ENCODE results near the gene SMPDL3B. TPM values are rescaled to one million over a fixed set of nuclear protein-coding genes. Genes with fewer than 3 reads are reported as not detected.
"Not testable (repeated sequence)": the region's sequence is repeated elsewhere in the genome, so short reads cannot be mapped to it uniquely, and the experiment has no call there.

The SMPDL3B gene
- total RNA-seq, 1 donor, result 0.10 TPM

DNA sequence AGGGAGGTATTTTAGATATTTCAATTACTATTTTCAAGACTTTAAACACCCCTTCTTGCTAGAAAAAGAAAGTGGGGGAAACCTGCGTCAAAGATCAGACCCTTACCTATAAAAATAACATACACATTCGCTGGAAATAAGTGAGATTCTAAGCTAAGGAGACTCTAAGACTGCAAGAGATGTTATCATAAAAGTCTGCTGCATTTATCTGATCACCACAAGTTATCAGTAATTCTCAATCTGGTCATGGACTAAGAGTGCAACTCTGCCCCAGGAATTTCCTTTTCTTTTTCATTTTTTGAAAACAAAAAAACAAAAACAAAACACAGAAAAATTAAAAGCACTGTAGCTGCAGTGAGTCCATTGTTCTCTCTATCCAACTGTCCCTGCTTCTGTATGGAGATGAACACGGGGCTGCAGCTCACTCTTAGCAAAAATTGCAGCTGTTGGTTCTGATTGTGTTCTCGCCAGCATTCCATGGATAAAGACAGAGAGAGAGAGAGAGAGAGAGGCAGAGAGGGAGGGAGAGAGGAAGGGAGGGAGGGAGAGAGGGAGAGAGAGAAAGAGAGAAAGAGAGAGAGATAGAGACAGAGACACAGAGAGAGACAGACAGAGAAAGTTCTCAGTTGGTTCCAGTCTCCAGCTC lies 39.1 kb downstream of the SMPDL3B start:
- Histone ChIP-seq H3K4me1 (ENCODE audit: insufficient read depth, low read length) (peaks cover 4% of the 10 kb centered on the region), H3K27me3 (ENCODE audit: insufficient read depth, low read length) (no peaks in the 10 kb centered on the region), H3K9me3 (ENCODE audit: low read depth, low read length) (no peaks in the 10 kb centered on the region), H3K4me3 (ENCODE audit: low read length) (no peak overlapping the region)

DNA sequence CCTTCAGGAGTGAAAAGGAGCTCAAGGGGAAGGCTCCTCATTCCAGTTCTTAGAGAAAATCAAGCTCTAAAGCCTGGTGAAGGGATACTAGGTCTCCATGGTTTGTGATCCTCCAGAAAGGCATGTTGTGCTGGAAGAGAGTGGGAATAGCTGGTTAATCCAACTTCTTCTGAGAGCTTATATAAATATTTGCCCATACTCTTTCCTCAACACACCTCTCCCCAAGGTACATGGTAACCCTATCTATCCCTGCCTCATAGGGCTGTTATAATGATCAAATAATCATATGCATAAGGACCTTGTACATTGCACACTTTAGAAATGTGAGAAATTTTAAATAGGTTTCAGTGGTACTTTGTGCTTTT lies 39.6 kb downstream of the SMPDL3B start:
- Histone ChIP-seq H3K9me3 (ENCODE audit: low read depth, low read length) (no peaks in the 10 kb centered on the region), H3K4me3 (ENCODE audit: low read length) (no peak overlapping the region), H3K4me1 (ENCODE audit: insufficient read depth, low read length) (peaks cover 7% of the 10 kb centered on the region), H3K27me3 (ENCODE audit: insufficient read depth, low read length) (no peaks in the 10 kb centered on the region)

GRCh38 chr1:27979151-27979858 lies 44.5 kb downstream of the SMPDL3B start:
- H3K4me3 ChIP-seq (ENCODE audit: low read length), result no peak overlapping the region
- no peaks in the 10 kb centered on the region for H3K27me3 ChIP-seq (ENCODE audit: insufficient read depth, low read length)
- no peaks in the 10 kb centered on the region for H3K9me3 ChIP-seq (ENCODE audit: low read depth, low read length)
- peaks cover 12% of the 10 kb centered on the region for H3K4me1 ChIP-seq (ENCODE audit: insufficient read depth, low read length)

GRCh38 chr1:27979859-27980201 lies 45.0 kb downstream of the SMPDL3B start:
- no peaks in the 10 kb centered on the region for H3K27me3 ChIP-seq (ENCODE audit: insufficient read depth, low read length)
- H3K9me3 ChIP-seq (ENCODE audit: low read depth, low read length), result no peaks in the 10 kb centered on the region
- H3K4me1 ChIP-seq (ENCODE audit: insufficient read depth, low read length), result peaks cover 12% of the 10 kb centered on the region
- no peak overlapping the region for H3K4me3 ChIP-seq (ENCODE audit: low read length)

GRCh38 chr1:27980216-27980845 lies 45.5 kb downstream of the SMPDL3B start:
- Histone ChIP-seq H3K4me3 (ENCODE audit: low read length) (no peak overlapping the region), H3K9me3 (ENCODE audit: low read depth, low read length) (no peaks in the 10 kb centered on the region), H3K4me1 (ENCODE audit: insufficient read depth, low read length) (peaks cover 12% of the 10 kb centered on the region), H3K27me3 (ENCODE audit: insufficient read depth, low read length) (no peaks in the 10 kb centered on the region)

DNA sequence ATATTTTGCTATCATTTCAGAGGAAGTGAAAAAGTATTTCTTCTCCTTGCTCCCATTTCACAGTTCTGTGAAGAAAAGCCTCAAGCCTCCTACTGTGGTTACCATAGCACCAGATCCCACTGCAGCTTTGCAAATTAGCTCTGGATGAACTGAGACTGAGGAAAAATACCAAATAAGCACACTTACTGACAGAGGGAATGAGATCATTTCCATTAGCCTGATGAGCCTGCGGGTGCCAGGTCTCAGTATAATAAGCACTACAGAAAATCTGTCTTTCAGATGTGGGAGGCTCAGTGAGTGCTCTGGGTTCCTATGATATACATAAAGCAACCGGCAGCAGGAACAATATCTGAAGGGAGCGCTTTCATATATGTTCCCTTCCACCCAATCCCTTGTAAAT lies 46.3 kb downstream of the SMPDL3B start:
- peaks cover 12% of the 10 kb centered on the region for H3K4me1 ChIP-seq (ENCODE audit: insufficient read depth, low read length)
- no peaks in the 10 kb centered on the region for H3K27me3 ChIP-seq (ENCODE audit: insufficient read depth, low read length)
- no peak overlapping the region for H3K4me3 ChIP-seq (ENCODE audit: low read length)
- H3K9me3 ChIP-seq (ENCODE audit: low read depth, low read length), result no peaks in the 10 kb centered on the region

- no peaks in the 10 kb centered on the region for H3K27me3 ChIP-seq (ENCODE audit: insufficient read depth, low read length)
- H3K4me1 ChIP-seq (ENCODE audit: insufficient read depth, low read length), result peaks cover 32% of the 10 kb centered on the region
- no peak overlapping the region for H3K4me3 ChIP-seq (ENCODE audit: low read length)
- H3K9me3 ChIP-seq (ENCODE audit: low read depth, low read length), result no peaks in the 10 kb centered on the region
Measured at GRCh38 chr1:27990920-27991537, 56.2 kb downstream of the SMPDL3B start.

- Histone ChIP-seq H3K9me3 (ENCODE audit: low read depth, low read length) (no peaks in the 10 kb centered on the region), H3K27me3 (ENCODE audit: insufficient read depth, low read length) (no peaks in the 10 kb centered on the region), H3K4me3 (ENCODE audit: low read length) (no peak overlapping the region), H3K4me1 (ENCODE audit: insufficient read depth, low read length) (peaks cover 32% of the 10 kb centered on the region)
Measured at GRCh38 chr1:27992276-27992675, 57.5 kb downstream of the SMPDL3B start.

GRCh38 chr1:27993241-27993640 lies 58.4 kb downstream of the SMPDL3B start:
- Histone ChIP-seq H3K4me1 (ENCODE audit: insufficient read depth, low read length) (peaks cover 32% of the 10 kb centered on the region), H3K9me3 (ENCODE audit: low read depth, low read length) (no peaks in the 10 kb centered on the region), H3K27me3 (ENCODE audit: insufficient read depth, low read length) (no peaks in the 10 kb centered on the region), H3K4me3 (ENCODE audit: low read length) (no peak overlapping the region)

DNA sequence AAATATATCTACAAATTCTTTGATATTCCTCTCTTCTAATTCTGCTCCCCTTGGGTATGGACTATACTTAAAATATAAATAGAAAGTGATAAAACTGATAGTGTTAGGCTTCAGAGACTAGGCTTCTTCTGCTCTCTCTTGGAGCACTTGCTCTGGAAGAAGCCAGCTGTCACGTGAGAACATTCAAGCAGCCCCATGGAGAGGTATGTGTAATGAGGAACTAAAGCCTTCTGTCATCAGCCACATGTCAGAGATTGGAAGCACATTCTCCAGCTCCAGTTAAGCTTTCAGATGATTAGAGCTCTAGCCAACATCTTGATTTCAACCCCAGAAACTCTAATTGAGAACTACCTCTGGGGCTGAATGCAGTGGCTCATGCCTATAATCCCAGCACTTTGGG lies 59.3 kb downstream of the SMPDL3B start:
- H3K27me3 ChIP-seq (ENCODE audit: insufficient read depth, low read length), result no peaks in the 10 kb centered on the region
- no peak overlapping the region for H3K4me3 ChIP-seq (ENCODE audit: low read length)
- H3K4me1 ChIP-seq (ENCODE audit: insufficient read depth, low read length), result peaks cover 32% of the 10 kb centered on the region
- H3K9me3 ChIP-seq (ENCODE audit: low read depth, low read length), result no peaks in the 10 kb centered on the region

- not testable (repeated sequence) for H3K27me3 ChIP-seq (ENCODE audit: insufficient read depth, low read length); H3K4me3 ChIP-seq (ENCODE audit: low read length); H3K9me3 ChIP-seq (ENCODE audit: low read depth, low read length)
- H3K4me1 ChIP-seq (ENCODE audit: insufficient read depth, low read length), result peaks cover 32% of the 10 kb centered on the region
Measured at GRCh38 chr1:27994526-27994925, 59.7 kb downstream of the SMPDL3B start.

GRCh38 chr1:27999055-27999454 lies 64.3 kb downstream of the SMPDL3B start:
- H3K4me3 ChIP-seq (ENCODE audit: low read length), result no peak overlapping the region
- H3K27me3 ChIP-seq (ENCODE audit: insufficient read depth, low read length), result no peaks in the 10 kb centered on the region
- H3K4me1 ChIP-seq (ENCODE audit: insufficient read depth, low read length), result peaks cover 4% of the 10 kb centered on the region
- no peaks in the 10 kb centered on the region for H3K9me3 ChIP-seq (ENCODE audit: low read depth, low read length)

DNA sequence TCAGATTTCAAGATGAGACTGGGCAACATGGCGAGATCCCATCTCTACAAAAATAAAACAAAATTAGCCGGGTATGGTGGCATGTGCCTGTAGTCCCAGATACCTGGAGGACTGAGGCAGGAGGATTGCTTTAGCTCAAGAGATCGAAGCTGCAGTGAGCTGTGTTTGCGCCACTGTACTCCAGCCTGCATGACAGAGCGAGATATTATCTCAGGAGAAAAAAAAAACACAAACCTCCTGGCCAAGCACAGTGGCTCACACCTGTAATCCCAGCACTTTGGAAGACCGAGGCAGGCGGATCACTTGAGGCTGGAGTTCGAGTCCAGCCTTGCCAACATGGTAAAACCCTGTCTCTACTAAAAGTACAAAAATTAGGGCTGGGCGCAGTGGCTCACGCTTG lies 67.8 kb downstream of the SMPDL3B start:
- no peak overlapping the region for H3K4me3 ChIP-seq (ENCODE audit: low read length)
- no peaks in the 10 kb centered on the region for H3K27me3 ChIP-seq (ENCODE audit: insufficient read depth, low read length)
- no peaks in the 10 kb centered on the region for H3K9me3 ChIP-seq (ENCODE audit: low read depth, low read length)
- no peaks in the 10 kb centered on the region for H3K4me1 ChIP-seq (ENCODE audit: insufficient read depth, low read length)

- H3K9me3 ChIP-seq (ENCODE audit: low read depth, low read length); H3K4me3 ChIP-seq (ENCODE audit: low read length); H3K27me3 ChIP-seq (ENCODE audit: insufficient read depth, low read length); H3K4me1 ChIP-seq (ENCODE audit: insufficient read depth, low read length): not testable (repeated sequence)
Measured at GRCh38 chr1:28003117-28003516, 68.3 kb downstream of the SMPDL3B start.

Data from mononuclear cell (primary cell).